Measurements from ENCODE around the gene CHURC1.

DNA sequence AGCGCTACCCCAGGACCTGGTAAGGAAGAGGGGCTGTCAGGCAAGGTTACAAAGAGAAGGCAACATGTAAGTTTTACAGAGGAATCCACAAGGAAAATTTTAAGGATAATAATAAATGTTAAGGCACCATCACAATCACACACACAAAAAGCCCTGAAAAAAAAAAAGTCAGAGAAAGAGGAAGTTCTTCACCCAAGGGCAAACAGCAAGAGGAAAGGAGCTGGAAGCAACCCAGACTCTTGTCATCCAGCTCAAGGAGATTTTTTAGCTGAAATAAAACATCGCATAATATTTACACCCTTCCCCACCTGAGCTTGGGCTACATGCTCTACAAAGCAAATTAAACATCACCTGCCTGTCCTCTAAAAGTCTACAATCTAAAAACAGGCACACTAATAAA lies 44.1 kb upstream of the CHURC1 start:
- TF ChIP-seq, protein P1, sequence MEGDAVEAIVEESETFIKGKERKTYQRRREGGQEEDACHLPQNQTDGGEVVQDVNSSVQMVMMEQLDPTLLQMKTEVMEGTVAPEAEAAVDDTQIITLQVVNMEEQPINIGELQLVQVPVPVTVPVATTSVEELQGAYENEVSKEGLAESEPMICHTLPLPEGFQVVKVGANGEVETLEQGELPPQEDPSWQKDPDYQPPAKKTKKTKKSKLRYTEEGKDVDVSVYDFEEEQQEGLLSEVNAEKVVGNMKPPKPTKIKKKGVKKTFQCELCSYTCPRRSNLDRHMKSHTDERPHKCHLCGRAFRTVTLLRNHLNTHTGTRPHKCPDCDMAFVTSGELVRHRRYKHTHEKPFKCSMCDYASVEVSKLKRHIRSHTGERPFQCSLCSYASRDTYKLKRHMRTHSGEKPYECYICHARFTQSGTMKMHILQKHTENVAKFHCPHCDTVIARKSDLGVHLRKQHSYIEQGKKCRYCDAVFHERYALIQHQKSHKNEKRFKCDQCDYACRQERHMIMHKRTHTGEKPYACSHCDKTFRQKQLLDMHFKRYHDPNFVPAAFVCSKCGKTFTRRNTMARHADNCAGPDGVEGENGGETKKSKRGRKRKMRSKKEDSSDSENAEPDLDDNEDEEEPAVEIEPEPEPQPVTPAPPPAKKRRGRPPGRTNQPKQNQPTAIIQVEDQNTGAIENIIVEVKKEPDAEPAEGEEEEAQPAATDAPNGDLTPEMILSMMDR (IDR thresholded peaks at IDR 0.05) = no peak
- TF ChIP-seq POLR2A (IDR thresholded peaks at IDR 0.05) = no peak
